Keratinocyte (primary cell): ENCODE measurements around the gene ALDOA.

Source experiments
- CTCF ChIP-seq, 3 experiments: IDR thresholded peaks in 1 of 3; conservative IDR thresholded peaks in 1 of 3; optimal IDR thresholded peaks in 1 of 3; 2 replicates in 2 of 3; 3 replicates in 1 of 3; pipeline versions ENCODE3 to v1.5.1; 2011; ENCODE audit warnings: low read length in 3 of 3, mild to moderate bottlenecking in 3 of 3, moderate library complexity in 2 of 3, control low read depth in 1 of 3, inconsistent platforms in 1 of 3; ENCODE audit not compliant: insufficient read depth in 2 of 3; ENCODE audit errors: extremely low read depth in 1 of 3
- EZH2 ChIP-seq: IDR thresholded peaks from one replicate; pipeline ENCODE4 v1.6.1; 2012; ENCODE audit warnings: inconsistent platforms, mild to moderate bottlenecking, low read length, moderate library complexity

GRCh38 chr16:30040221-30040620, 25.3 kb upstream of the ALDOA start:
- TF ChIP-seq CTCF (optimal IDR thresholded peaks at IDR 0.05 in 1 of 3, IDR thresholded peaks at IDR 0.05 in 1 of 3, conservative IDR thresholded peaks at IDR 0.05 in 1 of 3; ENCODE audit: extremely low read depth in 1 of 3, insufficient read depth in 2 of 3, low read length in 3 of 3), result no peak
- no peak for TF ChIP-seq EZH2
